ENCODE data around the gene PCNP.
"Not testable (repeated sequence)": the region's sequence is repeated elsewhere in the genome, so short reads cannot be mapped to it uniquely, and the experiment has no call there.

DNA sequence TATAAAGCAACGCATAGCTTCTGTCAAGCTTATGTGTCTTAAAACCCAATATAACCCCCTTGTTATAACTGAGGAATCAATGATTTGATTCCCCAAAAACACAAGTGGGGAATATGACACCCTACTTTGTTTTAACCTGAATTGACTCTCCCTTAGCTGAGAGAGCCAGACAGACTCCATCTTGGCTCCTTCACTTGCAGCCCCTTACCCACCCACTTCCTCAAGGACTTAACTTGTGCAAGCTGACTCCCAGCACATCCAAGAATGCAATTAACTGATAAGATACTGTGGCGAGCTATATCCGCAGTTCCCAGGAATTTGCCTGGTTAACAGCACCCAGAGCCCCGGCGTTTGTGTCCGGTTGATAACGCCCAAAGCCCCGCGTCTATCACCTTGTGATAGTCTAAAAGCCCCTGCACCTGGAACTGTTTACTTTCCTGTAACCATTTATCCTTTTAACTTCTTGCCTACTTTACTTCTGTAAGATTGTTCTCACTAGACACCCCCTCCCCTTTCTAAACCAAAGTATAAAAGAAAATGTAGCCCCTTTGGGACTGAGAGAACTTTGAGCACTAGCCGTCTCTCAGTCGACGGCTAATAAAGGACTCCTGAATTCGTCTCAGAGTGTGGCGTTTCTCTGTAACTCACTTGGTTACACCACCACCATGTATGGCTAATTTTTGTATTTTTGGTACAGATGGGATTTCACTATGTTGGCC is 67.6 kb downstream of the PCNP start:
- TF ChIP-seq, protein P1, sequence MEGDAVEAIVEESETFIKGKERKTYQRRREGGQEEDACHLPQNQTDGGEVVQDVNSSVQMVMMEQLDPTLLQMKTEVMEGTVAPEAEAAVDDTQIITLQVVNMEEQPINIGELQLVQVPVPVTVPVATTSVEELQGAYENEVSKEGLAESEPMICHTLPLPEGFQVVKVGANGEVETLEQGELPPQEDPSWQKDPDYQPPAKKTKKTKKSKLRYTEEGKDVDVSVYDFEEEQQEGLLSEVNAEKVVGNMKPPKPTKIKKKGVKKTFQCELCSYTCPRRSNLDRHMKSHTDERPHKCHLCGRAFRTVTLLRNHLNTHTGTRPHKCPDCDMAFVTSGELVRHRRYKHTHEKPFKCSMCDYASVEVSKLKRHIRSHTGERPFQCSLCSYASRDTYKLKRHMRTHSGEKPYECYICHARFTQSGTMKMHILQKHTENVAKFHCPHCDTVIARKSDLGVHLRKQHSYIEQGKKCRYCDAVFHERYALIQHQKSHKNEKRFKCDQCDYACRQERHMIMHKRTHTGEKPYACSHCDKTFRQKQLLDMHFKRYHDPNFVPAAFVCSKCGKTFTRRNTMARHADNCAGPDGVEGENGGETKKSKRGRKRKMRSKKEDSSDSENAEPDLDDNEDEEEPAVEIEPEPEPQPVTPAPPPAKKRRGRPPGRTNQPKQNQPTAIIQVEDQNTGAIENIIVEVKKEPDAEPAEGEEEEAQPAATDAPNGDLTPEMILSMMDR (IDR thresholded peaks at IDR 0.05): not testable (repeated sequence)
- TF ChIP-seq POLR2A, POLR2AphosphoS5 (IDR thresholded peaks at IDR 0.05): not testable (repeated sequence)
